ENCODE results near the gene MLF2.

Gene MLF2

Small RNA genes lying within 50 kb of the gene (small RNA-seq; reads per million reads assigned to genes)
- 0 reads per million in 2 experiments for gene RNU6-781P

All from SK-N-DZ (cell line).